Left ventricle myocardium inferior (tissue), 1 donor: ENCODE measurements around the gene DMRTB1. TPM values are rescaled to one million over a fixed set of nuclear protein-coding genes. Genes with fewer than 3 reads are reported as not detected.

Experiments used
- DNase-seq: peaks from one replicate; pipeline ENCODE4 v3.0.0-alpha.2; 2020
- H3K27ac ChIP-seq: fragments of 200-600 bp; replicated peaks from 2 replicates; pipeline ENCODE4 v1.8.0; 2021
- H3K27me3 ChIP-seq: fragments of 200-600 bp; 2 replicates; pipeline ENCODE4 v1.8.0; 2021; ENCODE audit warnings: low read depth
- H3K36me3 ChIP-seq: fragments of 200-600 bp; 2 replicates; pipeline ENCODE4 v1.8.0; 2021
- H3K4me1 ChIP-seq: fragments of 200-600 bp; 2 replicates; pipeline ENCODE4 v1.8.0; 2021
- H3K4me3 ChIP-seq: fragments of 200-600 bp; 2 replicates; pipeline ENCODE4 v1.8.0; 2021; ENCODE audit warnings: mild to moderate bottlenecking, moderate library complexity
- H3K9me3 ChIP-seq: fragments of 200-600 bp; replicated peaks from 2 replicates; pipeline ENCODE4 v1.8.0; 2021
- CTCF ChIP-seq: fragments of 200-600 bp; IDR thresholded peaks from 2 replicates; pipeline ENCODE4 v1.8.0; 2021; ENCODE audit warnings: antibody characterized with exemption, mild to moderate bottlenecking, borderline replicate concordance
- intact Hi-C: fragments of 100-400 bp; cut with micrococcal nuclease; formaldehyde crosslinking; loops from one replicate; pipeline ENCODE4 v1.11.0; 2022
- total RNA-seq: library from RNA; stranded (reverse); fragmentation: NEBNext Ultra II Directional; extraction: Animal tissue kit (Norgen Biotek cat#: 25700); gene quantifications from one replicate; pipeline ENCODE4 v1.2.1, GENCODE V29; 2021
- donor health status: DM: no; HTN: yes; CAD: no; lungs with severe emphysema.

The DMRTB1 gene
- total RNA-seq, 1 donor from 2014 or later, result not detected

DNA sequence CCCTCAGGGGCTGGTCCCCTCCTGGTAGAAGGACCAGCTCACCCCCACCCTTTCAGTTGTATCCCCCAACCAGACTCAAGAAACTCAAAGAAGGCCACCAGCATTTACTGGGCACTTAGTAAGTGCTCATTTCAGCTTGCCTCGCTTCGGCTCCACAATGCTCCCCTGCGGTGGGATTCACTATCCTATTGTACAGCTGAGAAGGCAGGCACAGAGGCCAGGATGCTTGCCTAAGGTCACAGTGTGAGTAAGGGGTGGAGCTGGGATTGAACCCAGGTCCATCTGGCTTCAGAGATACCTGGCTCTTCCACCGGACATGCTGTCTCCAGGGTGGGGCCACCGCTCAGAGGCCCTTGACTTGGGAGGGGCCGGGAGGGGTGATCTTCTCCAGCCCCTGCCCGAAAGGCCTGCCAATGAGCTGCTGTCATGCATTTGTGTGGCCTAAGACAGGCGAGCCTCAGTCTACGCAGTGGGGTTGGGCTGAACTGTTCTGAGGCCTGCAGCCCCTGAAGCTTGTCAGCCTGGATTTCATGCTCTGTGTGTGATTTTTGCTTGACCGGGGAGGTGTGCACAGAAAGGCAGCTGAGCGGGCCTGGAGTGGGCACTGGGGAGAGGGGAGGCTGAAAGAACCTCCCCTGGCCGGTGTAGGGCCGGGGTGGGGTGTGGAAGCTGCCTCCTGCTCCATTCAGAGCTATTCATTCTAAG lies 48.1 kb downstream of the DMRTB1 start:
- intact Hi-C loops, result no loop called here
- peaks cover 13% of the 10 kb centered on the region for H3K4me1 ChIP-seq

DNA sequence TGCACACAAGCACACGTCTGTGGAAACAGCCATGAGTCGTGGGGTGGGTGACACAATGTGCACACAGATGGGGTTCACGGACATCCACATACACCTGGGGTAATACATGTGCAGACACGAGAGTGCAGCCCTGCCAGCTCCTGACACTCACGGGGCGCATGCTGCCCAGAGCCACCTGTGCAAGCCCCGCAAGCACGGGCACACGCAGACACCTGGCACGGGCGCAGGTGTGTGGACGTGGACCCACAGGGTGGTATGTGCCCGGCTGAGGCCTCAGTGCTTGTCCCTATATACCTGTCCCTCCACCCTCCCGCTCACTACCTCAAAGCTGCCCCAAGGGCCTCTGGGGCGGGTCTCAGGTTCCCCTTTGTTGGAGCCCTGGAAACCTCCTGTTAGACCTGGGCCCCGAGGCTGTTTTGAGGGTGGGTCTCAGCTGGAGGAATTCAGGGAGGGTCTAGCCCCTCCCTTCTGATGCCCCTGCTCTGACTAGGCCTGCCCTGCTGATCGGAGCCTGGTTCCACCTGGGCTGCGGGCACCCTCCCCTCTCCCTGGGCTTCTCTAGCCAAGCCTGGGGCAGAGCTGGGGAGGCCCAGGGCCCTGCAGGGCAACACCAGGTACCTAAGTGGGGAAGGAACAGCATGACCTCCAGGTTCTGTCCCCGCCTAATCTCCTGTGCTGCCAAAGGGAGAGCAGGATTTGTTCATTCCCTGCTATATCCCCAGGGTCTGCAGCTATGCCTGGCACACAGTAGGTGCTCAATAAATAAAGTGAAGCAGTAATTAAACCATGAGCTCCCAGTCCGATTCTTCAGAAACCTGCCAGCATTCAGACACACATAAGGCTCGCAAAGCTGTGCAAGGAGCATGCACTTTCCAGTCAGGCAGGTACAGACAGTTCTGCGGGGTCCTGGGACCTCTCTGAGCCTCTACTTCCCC lies 49.1 kb downstream of the DMRTB1 start:
- Histone ChIP-seq H3K4me3 (no peak overlapping the region), H3K27me3 (peaks cover 53% of the 10 kb centered on the region), H3K4me1 (peaks cover 13% of the 10 kb centered on the region), H3K27ac (no peak overlapping the region), H3K9me3 (no peaks in the 10 kb centered on the region), H3K36me3 (no peaks in the 10 kb centered on the region)
- DNase-seq, result no peak
- TF ChIP-seq CTCF, result no peak
- intact Hi-C loops, result no loop called here

More for the DNA sequence above, 48.1 kb downstream of the DMRTB1 start:
- no peak for TF ChIP-seq CTCF
- Histone ChIP-seq H3K27ac (no peak overlapping the region), H3K9me3 (no peaks in the 10 kb centered on the region), H3K36me3 (no peaks in the 10 kb centered on the region), H3K27me3 (peaks cover 58% of the 10 kb centered on the region), H3K4me3 (no peak overlapping the region)
- no peak for DNase-seq

- Histone ChIP-seq H3K27me3 (peaks cover 45% of the 10 kb centered on the region), H3K4me1 (peaks cover 13% of the 10 kb centered on the region), H3K36me3 (no peaks in the 10 kb centered on the region), H3K4me3 (no peak overlapping the region), H3K9me3 (no peaks in the 10 kb centered on the region), H3K27ac (no peak overlapping the region)
- intact Hi-C loops, result no loop called here
- DNase-seq, result no peak
- no peak for TF ChIP-seq CTCF
These were observed 49.9 kb downstream of the DMRTB1 start for GRCh38 chr1:53508991-53509666.

DNA sequence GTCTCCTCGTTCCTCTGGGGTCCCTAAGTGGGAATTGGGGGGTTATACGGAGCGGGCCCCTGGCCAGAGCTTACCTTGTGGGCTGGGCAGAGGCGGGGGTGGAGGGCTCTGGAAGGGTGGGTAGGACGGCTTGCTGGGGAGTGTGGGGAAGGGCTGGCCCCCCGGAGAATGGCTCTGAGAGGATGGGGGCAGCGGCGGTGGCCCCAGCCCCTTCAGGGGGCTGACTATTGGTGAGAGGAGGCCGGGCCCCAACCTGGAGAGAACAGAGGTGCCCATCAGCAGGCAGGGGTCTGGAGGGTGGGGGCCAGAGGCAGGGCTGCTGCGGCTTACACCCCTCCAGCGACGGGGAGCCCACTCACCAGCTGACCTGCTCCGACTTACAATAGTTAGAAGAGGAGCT lies 50.6 kb downstream of the DMRTB1 start:
- intact Hi-C loops, result no loop called here
- no peaks in the 10 kb centered on the region for H3K36me3 ChIP-seq
- H3K4me1 ChIP-seq, result peaks cover 13% of the 10 kb centered on the region
- no peak overlapping the region for H3K27ac ChIP-seq
- TF ChIP-seq CTCF, result no peak
- no peak for DNase-seq
- H3K27me3 ChIP-seq, result peaks cover 38% of the 10 kb centered on the region
- no peak overlapping the region for H3K4me3 ChIP-seq
- no peaks in the 10 kb centered on the region for H3K9me3 ChIP-seq

GRCh38 chr1:53510215-53510614 lies 51.0 kb downstream of the DMRTB1 start:
- no peak overlapping the region for H3K4me3 ChIP-seq
- H3K9me3 ChIP-seq, result no peaks in the 10 kb centered on the region
- peaks cover 34% of the 10 kb centered on the region for H3K27me3 ChIP-seq
- peaks cover 13% of the 10 kb centered on the region for H3K4me1 ChIP-seq
- no peak for TF ChIP-seq CTCF
- H3K36me3 ChIP-seq, result no peaks in the 10 kb centered on the region
- intact Hi-C loops, result no loop called here
- no peak for DNase-seq
- no peak overlapping the region for H3K27ac ChIP-seq
